HAP-1 (cell line): ENCODE data around the gene TRPV2.
"Not testable (repeated sequence)": the region's sequence is repeated elsewhere in the genome, so short reads cannot be mapped to it uniquely, and the experiment has no call there.

Experiments
- DNase-seq, 2 experiments: peaks; one replicate each; pipeline ENCODE4 v3.0.0-alpha.2; 2016 to 2020; ENCODE audit warnings: low spot score in 2 of 2
- H3K27me3 ChIP-seq: fragments of 250-450 bp; sonication (Bioruptor Pico); 2 replicates; pipeline ENCODE4 v1.5.1; 2020; ENCODE audit warnings: low read depth, mild to moderate bottlenecking, moderate library complexity
- H3K36me3 ChIP-seq: fragments of 250-450 bp; sonication (Bioruptor Pico); replicated peaks from 2 replicates; pipeline ENCODE4 v1.5.1; 2020; ENCODE audit warnings: mild to moderate bottlenecking
- H3K4me1 ChIP-seq: fragments of 250-450 bp; sonication (Bioruptor Pico); 2 replicates; pipeline ENCODE4 v1.5.1; 2020; ENCODE audit warnings: mild to moderate bottlenecking
- H3K4me3 ChIP-seq: fragments of 250-450 bp; sonication (Bioruptor Pico); 2 replicates; pipeline ENCODE4 v1.5.1; 2020; ENCODE audit warnings: mild to moderate bottlenecking, moderate library complexity
- H3K9me3 ChIP-seq: fragments of 250-450 bp; sonication (Bioruptor Pico); 2 replicates; pipeline ENCODE4 v1.5.1; 2020; ENCODE audit warnings: mild to moderate bottlenecking, moderate library complexity
- in situ Hi-C: fragments of 300-500 bp; cut with MboI; formaldehyde crosslinking; loops from 3 replicates; pipeline ENCODE4 v1.14.3; 2020; ENCODE audit warnings: low sequenced_read_pairs, inconsistent platforms, mixed read lengths

Gene TRPV2

GRCh38 chr17:16437083-16437482 lies 21.7 kb downstream of the TRPV2 start:
- Histone ChIP-seq H3K27me3 (no peaks in the 10 kb centered on the region), H3K4me1 (peaks cover 21% of the 10 kb centered on the region), H3K4me3 (no peak overlapping the region), H3K36me3 (peaks cover 32% of the 10 kb centered on the region), H3K9me3 (no peaks in the 10 kb centered on the region)
- in situ Hi-C loops = no loop called here
- no peak for DNase-seq

- H3K4me3 ChIP-seq = peak overlapping the region; percentile 99
- DNase-seq = no peak
- no peaks in the 10 kb centered on the region for H3K9me3 ChIP-seq
- H3K27me3 ChIP-seq = no peaks in the 10 kb centered on the region
- H3K36me3 ChIP-seq = peaks cover 43% of the 10 kb centered on the region
- in situ Hi-C loops = no loop called here
- peaks cover 29% of the 10 kb centered on the region for H3K4me1 ChIP-seq
These were observed 22.8 kb downstream of the TRPV2 start for GRCh38 chr17:16438173-16438556.

GRCh38 chr17:16438557-16439302 lies 23.4 kb downstream of the TRPV2 start:
- in situ Hi-C loops = no loop called here
- no peaks in the 10 kb centered on the region for H3K27me3 ChIP-seq
- H3K9me3 ChIP-seq = no peaks in the 10 kb centered on the region
- peak overlapping the region; percentile 99 for H3K4me3 ChIP-seq
- peak; percentile 98 for DNase-seq
- peaks cover 49% of the 10 kb centered on the region for H3K36me3 ChIP-seq
- H3K4me1 ChIP-seq = peaks cover 29% of the 10 kb centered on the region

DNA sequence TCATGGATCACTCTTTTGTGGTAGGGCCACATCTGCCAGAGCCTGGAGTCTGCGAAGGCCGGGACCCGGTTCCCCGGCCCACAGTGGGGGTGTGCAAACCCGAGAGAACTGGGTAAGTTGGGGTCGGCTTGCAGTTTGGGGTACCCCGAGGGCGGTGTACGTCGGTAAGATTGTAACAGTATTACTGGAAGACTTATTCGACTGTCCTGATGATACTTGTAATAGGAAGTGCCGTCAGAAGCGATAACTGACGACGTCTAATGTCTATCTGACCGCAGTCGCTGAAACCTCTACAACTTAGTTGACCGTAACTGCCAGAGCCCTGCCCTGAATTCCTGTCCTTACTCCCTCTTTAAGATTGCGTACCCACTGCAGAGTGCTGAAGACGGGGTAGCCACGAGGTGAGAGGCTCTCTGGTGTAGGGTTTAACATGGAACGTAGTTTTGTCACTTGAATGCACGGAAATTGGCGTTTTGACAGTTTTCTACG lies 24.0 kb downstream of the TRPV2 start:
- no peak for DNase-seq
- in situ Hi-C loops = no loop called here
- no peaks in the 10 kb centered on the region for H3K9me3 ChIP-seq
- peaks cover 29% of the 10 kb centered on the region for H3K4me1 ChIP-seq
- peaks cover 55% of the 10 kb centered on the region for H3K36me3 ChIP-seq
- no peaks in the 10 kb centered on the region for H3K27me3 ChIP-seq
- H3K4me3 ChIP-seq = peak overlapping the region; percentile 99

GRCh38 chr17:16439811-16440351 lies 24.5 kb downstream of the TRPV2 start:
- H3K36me3 ChIP-seq = peaks cover 60% of the 10 kb centered on the region
- H3K4me3 ChIP-seq = peak overlapping the region; percentile 99
- no peaks in the 10 kb centered on the region for H3K9me3 ChIP-seq
- no peaks in the 10 kb centered on the region for H3K27me3 ChIP-seq
- in situ Hi-C loops = no loop called here
- H3K4me1 ChIP-seq = peaks cover 29% of the 10 kb centered on the region
- peak in 1 of 2 experiments; percentile 41 for DNase-seq

GRCh38 chr17:16440354-16440753 lies 25.0 kb downstream of the TRPV2 start:
- H3K4me1 ChIP-seq = peaks cover 29% of the 10 kb centered on the region
- H3K9me3 ChIP-seq, in situ Hi-C loops, H3K27me3 ChIP-seq: not testable (repeated sequence)
- peak overlapping the region; percentile 99 for H3K4me3 ChIP-seq
- DNase-seq = peak in 1 of 2 experiments; percentile 23
- peaks cover 65% of the 10 kb centered on the region for H3K36me3 ChIP-seq

- H3K4me3 ChIP-seq = peak overlapping the region; percentile 99
- in situ Hi-C loops = no loop called here
- peaks cover 29% of the 10 kb centered on the region for H3K4me1 ChIP-seq
- peaks cover 72% of the 10 kb centered on the region for H3K36me3 ChIP-seq
- DNase-seq = no peak
- H3K27me3 ChIP-seq = no peaks in the 10 kb centered on the region
- no peaks in the 10 kb centered on the region for H3K9me3 ChIP-seq
These were observed 25.7 kb downstream of the TRPV2 start for GRCh38 chr17:16440901-16441629.

DNA sequence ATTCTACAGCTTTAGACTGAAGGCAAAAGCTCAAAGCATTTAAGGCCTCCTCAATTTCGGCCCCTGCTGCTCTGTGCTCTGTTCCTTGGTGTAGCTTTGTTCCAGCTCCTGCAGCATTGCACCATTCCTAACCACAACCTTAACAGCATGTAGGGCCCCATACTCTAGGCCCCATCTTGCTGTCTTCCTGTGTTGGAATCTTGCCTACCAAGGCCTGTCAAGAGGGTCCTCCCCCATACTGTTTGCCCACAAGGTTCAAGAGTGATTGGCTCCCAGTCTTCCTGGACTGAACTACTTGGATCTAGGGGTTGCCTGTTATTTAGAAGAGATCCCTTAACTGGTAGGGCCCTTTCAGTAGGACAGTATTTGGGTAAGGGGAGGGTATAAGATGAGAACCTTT lies 26.8 kb downstream of the TRPV2 start:
- no peaks in the 10 kb centered on the region for H3K27me3 ChIP-seq
- no peaks in the 10 kb centered on the region for H3K9me3 ChIP-seq
- H3K4me1 ChIP-seq = peaks cover 29% of the 10 kb centered on the region
- DNase-seq = peak; percentile 17 to 36
- H3K4me3 ChIP-seq = peak overlapping the region; percentile 99; the same call in 1 of the 2 replicates
- H3K36me3 ChIP-seq = peaks cover 83% of the 10 kb centered on the region
- in situ Hi-C loops = no loop called here

GRCh38 chr17:16442594-16443510 lies 27.5 kb downstream of the TRPV2 start:
- DNase-seq = peak in 1 of 2 experiments; percentile 47
- Histone ChIP-seq H3K4me3 (peak overlapping the region; percentile 99; the same call in 1 of the 2 replicates), H3K9me3 (no peaks in the 10 kb centered on the region), H3K4me1 (peaks cover 26% of the 10 kb centered on the region), H3K36me3 (peaks cover 90% of the 10 kb centered on the region), H3K27me3 (no peaks in the 10 kb centered on the region)
- in situ Hi-C loops = no loop called here

DNA sequence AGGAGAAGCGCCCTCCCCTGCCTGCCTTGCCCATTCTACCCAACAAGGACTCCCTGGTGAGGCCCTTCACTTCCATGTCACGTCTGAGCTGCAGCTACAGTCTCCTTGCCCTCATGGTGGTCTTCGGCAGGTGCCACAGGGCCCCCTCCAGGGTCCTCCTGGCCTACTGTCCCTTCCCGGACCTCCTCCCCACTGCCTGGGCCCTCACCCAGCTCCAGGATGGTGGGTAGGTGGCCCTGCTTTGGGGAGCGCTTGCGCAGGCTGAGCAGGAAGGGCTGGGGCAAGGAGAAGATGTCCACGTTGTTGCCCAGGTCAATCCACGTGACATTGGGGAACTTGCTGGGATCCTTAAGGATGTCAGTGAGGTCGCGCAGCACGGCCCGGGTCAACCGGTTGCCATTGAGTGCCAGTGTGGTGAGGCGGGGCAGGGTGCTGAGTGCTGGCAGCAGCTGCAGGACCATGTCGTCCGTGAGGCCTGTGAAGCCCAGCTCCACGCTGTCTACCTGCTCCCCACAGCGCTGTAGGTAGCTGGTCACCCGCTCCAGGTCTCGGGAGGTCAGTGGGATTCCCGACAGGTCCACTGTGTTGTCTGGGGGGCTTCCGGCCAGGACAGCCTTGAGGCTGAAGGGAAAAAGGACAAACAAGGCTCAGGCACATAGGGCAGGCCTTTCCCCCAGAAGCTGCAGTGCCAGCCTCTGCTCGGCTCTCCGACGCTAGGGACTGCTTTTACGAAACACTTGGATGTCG lies 28.3 kb downstream of the TRPV2 start:
- H3K4me1 ChIP-seq = peaks cover 20% of the 10 kb centered on the region

DNA sequence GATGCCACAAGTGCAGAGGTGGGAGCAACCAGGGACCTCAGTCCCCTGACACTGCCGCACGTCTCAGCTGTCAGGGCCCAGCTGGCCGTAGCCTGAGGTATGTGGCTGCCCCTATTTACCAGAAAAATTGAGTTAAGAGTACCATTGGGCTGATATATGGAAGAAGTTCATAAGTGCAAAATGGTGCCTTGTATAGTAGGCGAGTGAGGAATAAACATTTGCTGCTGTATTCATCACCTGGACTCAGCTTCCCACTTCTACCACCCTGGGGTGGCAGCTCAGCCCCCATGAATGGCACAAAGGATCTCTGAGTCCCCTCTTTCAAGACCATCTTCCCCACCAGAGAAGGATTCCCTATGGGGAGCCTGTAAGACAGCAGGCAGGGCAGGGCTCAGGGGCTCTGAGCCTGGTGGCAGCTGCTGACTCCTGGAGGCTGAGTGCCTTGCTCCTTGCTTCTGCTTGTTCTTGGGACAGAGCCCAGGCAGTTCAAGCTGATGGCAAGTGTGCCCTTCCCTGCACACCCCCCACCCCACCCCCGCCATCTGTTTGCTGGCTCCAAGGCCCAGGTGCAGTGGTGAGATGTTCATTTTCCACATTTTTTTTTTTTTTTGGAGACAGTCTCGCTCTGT lies 29.0 kb downstream of the TRPV2 start:
- peak; percentile 40 to 62 for DNase-seq
- Histone ChIP-seq H3K4me3 (no peak overlapping the region), H3K36me3 (peaks cover 100% of the 10 kb centered on the region), H3K27me3 (no peaks in the 10 kb centered on the region), H3K4me1 (peaks cover 20% of the 10 kb centered on the region), H3K9me3 (no peaks in the 10 kb centered on the region)
- in situ Hi-C loops = no loop called here

More for the DNA sequence above, 28.3 kb downstream of the TRPV2 start:
- Histone ChIP-seq H3K9me3 (no peaks in the 10 kb centered on the region), H3K27me3 (no peaks in the 10 kb centered on the region), H3K36me3 (peaks cover 98% of the 10 kb centered on the region), H3K4me3 (no peak overlapping the region)
- peak; percentile 28 to 57 for DNase-seq
- in situ Hi-C loops = no loop called here

DNA sequence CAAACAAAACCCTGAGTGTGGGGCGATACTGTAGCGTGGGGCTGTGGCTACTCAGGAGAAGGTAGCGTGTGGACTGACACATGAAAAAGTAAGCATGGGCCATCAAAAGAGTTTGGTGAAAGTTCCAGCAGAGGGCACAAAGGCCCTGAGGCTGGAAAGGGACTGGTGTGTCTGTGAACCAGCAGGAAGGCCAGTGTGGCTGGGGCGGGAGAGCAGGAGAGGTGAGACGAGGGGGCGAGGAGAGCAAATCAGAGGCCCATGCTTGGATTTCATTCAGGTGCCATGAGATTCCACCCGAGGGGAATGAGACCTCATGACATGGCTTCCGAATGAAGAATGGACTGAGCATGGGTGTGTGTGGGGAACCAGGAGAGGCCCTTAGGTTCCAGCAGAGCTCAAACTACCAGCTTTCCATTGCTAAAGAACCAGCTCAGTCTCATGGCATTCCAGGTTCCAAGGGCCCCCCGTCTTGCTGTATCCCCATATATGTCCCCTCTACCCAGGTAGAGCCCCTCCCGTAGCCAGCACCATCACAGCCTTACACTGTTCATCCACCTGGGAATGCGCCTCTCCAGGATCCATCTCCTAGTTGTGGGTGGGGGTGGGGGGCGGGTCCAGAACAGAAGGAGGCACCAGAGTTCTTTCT lies 31.1 kb downstream of the TRPV2 start:
- in situ Hi-C loops = no loop called here
- Histone ChIP-seq H3K9me3 (no peaks in the 10 kb centered on the region), H3K36me3 (peaks cover 91% of the 10 kb centered on the region), H3K4me3 (no peak overlapping the region), H3K27me3 (no peaks in the 10 kb centered on the region), H3K4me1 (peaks cover 14% of the 10 kb centered on the region)
- DNase-seq = peak; percentile 42 to 56
